H1 (cell line): ENCODE results near the gene KRT14. TPM values are rescaled to one million over a fixed set of nuclear protein-coding genes. Genes with fewer than 3 reads are reported as not detected.

Experiments
- CTCF ChIA-PET: fragments of 300-600 bp; sonication (Branson Sonifier 250); formaldehyde crosslinking; loops from one replicate; lab custom pipeline; 2021; ENCODE audit not compliant: partially characterized antibody; lab: Charles Lee
- POLR2A ChIA-PET: fragments of 300-600 bp; sonication (Branson Sonifier 250); formaldehyde crosslinking; loops from one replicate; lab custom pipeline; 2021; ENCODE audit warnings: inconsistent platforms; ENCODE audit not compliant: partially characterized antibody; lab: Charles Lee
- DNase-seq, 2 experiments: peaks; one replicate each; pipeline versions ENCODE4 v3.0.0 to v3.0.0-alpha.2; 2010 to 2022; ENCODE audit warnings: low spot score in 2 of 2, low read depth in 1 of 2, mixed read lengths in 1 of 2
- FAIRE-seq: peaks from 2 replicates; lab custom pipeline; 2011; peaks lifted over from hg19 to GRCh38; lab: Jason Lieb, UNC
- H2AFZ ChIP-seq: 2 replicates; pipeline ENCODE4 v1.8.1; 2012; ENCODE audit warnings: low read length, inconsistent platforms
- H2AK5ac ChIP-seq: 2 replicates; pipeline ENCODE4 v1.6.1; 2013; ENCODE audit warnings: low read depth, low read length
- H2BK120ac ChIP-seq: replicated peaks from 2 replicates; pipeline ENCODE3; 2013; ENCODE audit warnings: low read depth, low read length, inconsistent platforms
- H2BK12ac ChIP-seq: 2 replicates; pipeline ENCODE4 v1.6.1; 2013; ENCODE audit warnings: low read depth, low read length
- H2BK15ac ChIP-seq: 2 replicates; pipeline ENCODE4 v1.6.1; 2013; ENCODE audit warnings: low read length
- H2BK20ac ChIP-seq: 2 replicates; pipeline ENCODE4 v1.6.1; 2013; ENCODE audit warnings: low read length
- H2BK5ac ChIP-seq: 2 replicates; pipeline ENCODE4 v1.6.1; 2013; ENCODE audit warnings: low read depth, low read length
- H3K14ac ChIP-seq: 2 replicates; pipeline ENCODE4 v1.6.1; 2013; ENCODE audit warnings: inconsistent platforms; ENCODE audit not compliant: insufficient read length
- H3K18ac ChIP-seq: 2 replicates; pipeline ENCODE4 v1.6.1; 2013; ENCODE audit warnings: low read length; ENCODE audit errors: extremely low read depth
- H3K23ac ChIP-seq: 2 replicates; pipeline ENCODE4 v1.6.1; 2013; ENCODE audit warnings: inconsistent platforms; ENCODE audit not compliant: insufficient read length
- H3K23me2 ChIP-seq: 2 replicates; pipeline ENCODE4 v1.6.1; 2013; ENCODE audit warnings: low read depth, low read length
- H3K27ac ChIP-seq: 2 replicates; pipeline ENCODE4 v1.6.1; 2011; ENCODE audit warnings: low read depth, low read length, inconsistent platforms
- H3K27me3 ChIP-seq, 4 experiments: replicated peaks in 1 of 4; 1 replicate in 1 of 4; 2 replicates in 3 of 4; pipeline versions ENCODE4 v1.6.1 to v1.8.1; 2011 to 2013; ENCODE audit warnings: low read length in 3 of 4, mild to moderate bottlenecking in 3 of 4, inconsistent platforms in 2 of 4, mixed read lengths in 2 of 4, moderate library complexity in 1 of 4; ENCODE audit not compliant: control insufficient read depth in 3 of 4, insufficient read depth in 3 of 4; ENCODE audit errors: extremely low read depth in 1 of 4
- H3K36me3 ChIP-seq, 4 experiments: 2 replicates each; pipeline versions ENCODE4 v1.6.1 to v1.8.1; 2011 to 2013; ENCODE audit warnings: mild to moderate bottlenecking in 4 of 4, low read length in 3 of 4, moderate library complexity in 2 of 4, control low read depth in 1 of 4, inconsistent platforms in 1 of 4; ENCODE audit not compliant: insufficient read depth in 4 of 4, control insufficient read depth in 2 of 4
- H3K4ac ChIP-seq: replicated peaks from 2 replicates; pipeline ENCODE3; 2013; ENCODE audit warnings: low read length, low read depth, mixed read lengths, inconsistent platforms; ENCODE audit not compliant: insufficient read length
- H3K4me1 ChIP-seq, 4 experiments: replicated peaks in 1 of 4; 1 replicate in 1 of 4; 2 replicates in 3 of 4; pipeline versions ENCODE4 v1.6.1 to v1.8.1; 2011 to 2013; ENCODE audit warnings: low read length in 3 of 4, inconsistent platforms in 2 of 4, mixed read lengths in 1 of 4; ENCODE audit not compliant: insufficient read depth in 4 of 4, control insufficient read depth in 3 of 4
- H3K4me2 ChIP-seq, 2 experiments: 2 replicates each; pipeline versions ENCODE4 v1.6.1 to v1.8.1; 2011 to 2013; ENCODE audit warnings: low read depth in 2 of 2, low read length in 2 of 2, control low read depth in 1 of 2, inconsistent platforms in 1 of 2, mild to moderate bottlenecking in 1 of 2; ENCODE audit not compliant: insufficient read depth in 1 of 2
- H3K4me3 ChIP-seq, 4 experiments: fragments of 200-600, 300-600 bp in 1 of 4; sonication (generic), shearing (Covaris generic), sonication (Bioruptor Twin) in 1 of 4; 2 replicates each; pipeline versions ENCODE4 v1.5.1 to v1.8.1; 2011 to 2016; ENCODE audit warnings: low read length in 4 of 4, low read depth in 3 of 4, control low read depth in 2 of 4, inconsistent platforms in 2 of 4, mild to moderate bottlenecking in 2 of 4, mixed read lengths in 1 of 4, moderate library complexity in 1 of 4; ENCODE audit not compliant: insufficient read depth in 2 of 4; ENCODE audit errors: extremely low read depth in 1 of 4
- H3K56ac ChIP-seq: replicated peaks from 2 replicates; pipeline ENCODE3; 2013; ENCODE audit warnings: low read depth, mild to moderate bottlenecking, mixed read lengths, low read length, inconsistent platforms; ENCODE audit not compliant: insufficient read length
- H3K79me1 ChIP-seq: 2 replicates; pipeline ENCODE4 v1.6.1; 2013; ENCODE audit warnings: low read depth, low read length, control low read depth
- H3K79me2 ChIP-seq, 2 experiments: 2 replicates each; pipeline versions ENCODE4 v1.6.1 to v1.8.1; 2012 to 2013; ENCODE audit warnings: low read length in 2 of 2, mild to moderate bottlenecking in 2 of 2, inconsistent platforms in 1 of 2; ENCODE audit not compliant: insufficient read depth in 2 of 2, control insufficient read depth in 1 of 2
- H3K9ac ChIP-seq, 4 experiments: replicated peaks in 1 of 4; 1 replicate in 1 of 4; 2 replicates in 3 of 4; pipeline versions ENCODE4 v1.6.1 to v1.8.1; 2011 to 2013; ENCODE audit warnings: low read depth in 3 of 4, low read length in 3 of 4, control low read depth in 2 of 4, mild to moderate bottlenecking in 2 of 4, moderate library complexity in 2 of 4, inconsistent platforms in 1 of 4; ENCODE audit errors: extremely low read depth in 1 of 4
- H3K9me3 ChIP-seq, 2 experiments: 2 replicates each; pipeline versions ENCODE4 v1.6.1 to v1.8.1; 2012 to 2013; ENCODE audit warnings: mild to moderate bottlenecking in 2 of 2, moderate library complexity in 2 of 2, control low read depth in 1 of 2, inconsistent platforms in 1 of 2, low read depth in 1 of 2, low read length in 1 of 2, mixed read lengths in 1 of 2; ENCODE audit not compliant: insufficient read depth in 2 of 2
- H4K20me1 ChIP-seq, 2 experiments: replicated peaks in 1 of 2; 2 replicates each; pipeline versions ENCODE3 to v1.8.1; 2011 to 2013; ENCODE audit warnings: inconsistent platforms in 2 of 2, low read length in 2 of 2, mild to moderate bottlenecking in 1 of 2; ENCODE audit not compliant: insufficient read depth in 2 of 2, control insufficient read depth in 1 of 2
- H4K5ac ChIP-seq: 2 replicates; pipeline ENCODE4 v1.6.1; 2013; ENCODE audit warnings: low read length, low read depth, mixed read lengths, inconsistent platforms; ENCODE audit not compliant: insufficient read length
- H4K8ac ChIP-seq: 2 replicates; pipeline ENCODE4 v1.8.0; 2013; ENCODE audit warnings: mild to moderate bottlenecking, moderate library complexity, low read length, inconsistent platforms; ENCODE audit not compliant: insufficient read depth; ENCODE audit errors: extremely low read depth
- H4K91ac ChIP-seq: replicated peaks from 2 replicates; pipeline ENCODE3; 2013; ENCODE audit warnings: low read length, mixed read lengths, inconsistent platforms; ENCODE audit not compliant: insufficient read length
- ATF2 ChIP-seq: IDR thresholded peaks from 2 replicates; pipeline ENCODE4 v1.6.1; 2012; ENCODE audit warnings: low read length, inconsistent platforms
- CTCF ChIP-seq, 3 experiments: IDR thresholded peaks; 1 replicate in 2 of 3; 2 replicates in 1 of 3; pipeline versions ENCODE4 v1.5.1 to v1.6.1; 2011; ENCODE audit warnings: low read length in 3 of 3, mild to moderate bottlenecking in 3 of 3, inconsistent platforms in 2 of 3, low read depth in 1 of 3, moderate library complexity in 1 of 3; ENCODE audit not compliant: insufficient read depth in 1 of 3; ENCODE audit errors: control extremely low read depth in 1 of 3
- FOSL1 ChIP-seq: IDR thresholded peaks from 2 replicates; pipeline ENCODE4 v1.6.1; 2011; ENCODE audit warnings: mild to moderate bottlenecking, low read depth, low read length, moderate library complexity; ENCODE audit not compliant: insufficient read depth
- MAX ChIP-seq: IDR thresholded peaks from 2 replicates; pipeline ENCODE4 v1.6.1; 2012; ENCODE audit warnings: inconsistent platforms
- RAD21 ChIP-seq, 2 experiments: IDR thresholded peaks in 1 of 2; conservative IDR thresholded peaks in 1 of 2; 2 replicates each; pipeline ENCODE4 v1.6.1; 2011; ENCODE audit warnings: low read depth in 2 of 2, low read length in 2 of 2, improper control_type of control experiment in 1 of 2, inconsistent platforms in 1 of 2, mild to moderate bottlenecking in 1 of 2, moderate library complexity in 1 of 2
- SIN3A ChIP-seq, 2 experiments: IDR thresholded peaks in 1 of 2; conservative IDR thresholded peaks in 1 of 2; 2 replicates each; pipeline ENCODE4 v1.6.1; 2011 to 2012; ENCODE audit warnings: low read length in 2 of 2, improper control_type of control experiment in 1 of 2, low read depth in 1 of 2, mild to moderate bottlenecking in 1 of 2
- WGBS, 2 experiments: shearing (Covaris generic) in 1 of 2; methylation state at CpG; one replicate each; pipeline versions ENCODE4 v1.1.6 to v1.1.7; 2013 to 2015; ENCODE audit warnings: low lambda C conversion rate in 2 of 2, mixed read lengths in 2 of 2, inconsistent platforms in 1 of 2, low coverage in 1 of 2, missing lambda C conversion rate in 1 of 2; ENCODE audit not compliant: insufficient replicate concordance in 2 of 2, insufficient coverage in 1 of 2, insufficient read length in 1 of 2; ENCODE audit errors: extremely low coverage in 1 of 2, missing lambda C conversion rate in 1 of 2; 5-methylcytosine and 5-hydroxymethylcytosine counted together
- polyA plus RNA-seq, 7 experiments: library from polyadenylated mRNA; depleted of rRNA in 3 of 7; stranded (reverse) in 5 of 7; unstranded in 2 of 7; fragments of >200 nt in 5 of 7; fragments of 200-250 nt in 2 of 7; gene quantifications; 1 replicate in 5 of 7; 2 replicates in 1 of 7; 4 replicates in 1 of 7; pipeline versions ENCODE4 v1.2.1 to v1.2.3, GENCODE V29; 2011 to 2013; ENCODE audit warnings: missing spikeins in 2 of 7, mixed read lengths in 2 of 7
- total RNA-seq: library from RNA; stranded (reverse); fragmentation: NEBNext Ultra II Directional; extraction: Animal tissue kit (Norgen Biotek cat#: 25700); gene quantifications from 2 replicates; pipeline ENCODE4 v1.2.1, GENCODE V29; 2021

Gene KRT14
- total and polyA plus RNA-seq, 2 of the 8 experiments (the other 6 are each of a cell fraction or from before 2014, with no cell fraction given), result 0.35 TPM; not detected in 1

GRCh38 chr17:41615454-41615853 lies 28.8 kb upstream of the KRT14 start:
- H3K14ac ChIP-seq, result no peak overlapping the region
- WGBS, 2 experiments, result 72% methylated on average over 6 of the region's 7 CpGs; no CpG with 5 or more reads in 1 of the 2 experiments
- no peaks in the 10 kb centered on the region for H3K36me3 ChIP-seq
- H3K79me1 ChIP-seq, result no peaks in the 10 kb centered on the region
- FAIRE-seq, result no peak
- ChIA-PET POLR2A (interaction anchor here (0.6 kb wide), 1 partner anchor 75 kb away, joined by 4 read pairs; no protein-coding TSS in a partner anchor), CTCF (interaction anchor here (0.7 to 2.3 kb wide), 3 partner anchors 33 to 75 kb away, joined by 3 to 11 read pairs (median 4); no protein-coding TSS in a partner anchor)
- H4K20me1 ChIP-seq, result no peaks in the 10 kb centered on the region
- no peak overlapping the region for H2BK5ac ChIP-seq
- H2AFZ ChIP-seq, result no peak overlapping the region
- peak; percentile 13 to 29; a peak in 3 of 4 replicates for TF ChIP-seq RAD21 (IDR thresholded peaks at IDR 0.05 in 1 of 2, conservative IDR thresholded peaks at IDR 0.05 in 1 of 2; ENCODE audit: low read depth in 2 of 2, low read length in 2 of 2)
- peak; percentile 75; the same call in 1 of the 2 replicates for TF ChIP-seq MAX
- no peak for TF ChIP-seq SIN3A (conservative IDR thresholded peaks at IDR 0.05 in 1 of 2, IDR thresholded peaks at IDR 0.05 in 1 of 2; ENCODE audit: low read depth in 1 of 2, low read length in 2 of 2)
- peak in 1 of 3 experiments; percentile 14; a peak in 2 of 4 replicates for TF ChIP-seq CTCF (IDR thresholded peaks at IDR 0.05; ENCODE audit: control extremely low read depth in 1 of 3, insufficient read depth in 1 of 3, low read depth in 1 of 3, low read length in 3 of 3)
- TF ChIP-seq FOSL1, result no peak
- TF ChIP-seq ATF2, result no peak
- H4K91ac ChIP-seq, result no peak overlapping the region
- H3K4me1 ChIP-seq, result peaks cover 0 to 4% (median 2%) of the 10 kb centered on the region in 4 experiments; a peak in 4 of 7 replicates
- H3K23ac ChIP-seq, result no peak overlapping the region
- no peak overlapping the region for H2BK12ac ChIP-seq
- H3K4me3 ChIP-seq, result no peak overlapping the region
- no peaks in the 10 kb centered on the region for H3K23me2 ChIP-seq
- no peak overlapping the region for H2AK5ac ChIP-seq
- H2BK15ac ChIP-seq, result no peak overlapping the region
- no peak overlapping the region for H3K9ac ChIP-seq
- no peak overlapping the region for H4K8ac ChIP-seq
- no peak overlapping the region; the same call in 1 of the 2 replicates for H3K18ac ChIP-seq
- DNase-seq, result peak in 1 of 2 experiments; percentile 31
- H3K27ac ChIP-seq, result no peak overlapping the region
- H3K56ac ChIP-seq, result no peak overlapping the region
- H3K4ac ChIP-seq, result no peak overlapping the region
- H3K4me2 ChIP-seq, result no peak overlapping the region
- H4K5ac ChIP-seq, result no peak overlapping the region
- no peak overlapping the region for H2BK20ac ChIP-seq
- no peaks in the 10 kb centered on the region for H3K79me2 ChIP-seq
- no peak overlapping the region for H2BK120ac ChIP-seq
- no peaks in the 10 kb centered on the region for H3K9me3 ChIP-seq
- no peaks in the 10 kb centered on the region for H3K27me3 ChIP-seq
